ES-I3 (cell line): ENCODE results near the gene EXOSC2.

ENCODE experiments used
- H3K36me3 ChIP-seq: 2 replicates; pipeline ENCODE4 v1.6.1; 2013; ENCODE audit warnings: mild to moderate bottlenecking, low read length, control low read depth, moderate library complexity; ENCODE audit not compliant: insufficient read depth
- H3K4me1 ChIP-seq: 2 replicates; pipeline ENCODE4 v1.6.1; 2013; ENCODE audit warnings: mild to moderate bottlenecking, control low read depth, low read length; ENCODE audit not compliant: insufficient read depth
- H3K9ac ChIP-seq: 2 replicates; pipeline ENCODE4 v1.6.1; 2013; ENCODE audit warnings: low read depth, mild to moderate bottlenecking, low read length, moderate library complexity
- H3K9me3 ChIP-seq: 2 replicates; pipeline ENCODE4 v1.6.1; 2013; ENCODE audit warnings: mild to moderate bottlenecking, low read length, moderate library complexity; ENCODE audit not compliant: control insufficient read depth, insufficient read depth

Gene EXOSC2

DNA sequence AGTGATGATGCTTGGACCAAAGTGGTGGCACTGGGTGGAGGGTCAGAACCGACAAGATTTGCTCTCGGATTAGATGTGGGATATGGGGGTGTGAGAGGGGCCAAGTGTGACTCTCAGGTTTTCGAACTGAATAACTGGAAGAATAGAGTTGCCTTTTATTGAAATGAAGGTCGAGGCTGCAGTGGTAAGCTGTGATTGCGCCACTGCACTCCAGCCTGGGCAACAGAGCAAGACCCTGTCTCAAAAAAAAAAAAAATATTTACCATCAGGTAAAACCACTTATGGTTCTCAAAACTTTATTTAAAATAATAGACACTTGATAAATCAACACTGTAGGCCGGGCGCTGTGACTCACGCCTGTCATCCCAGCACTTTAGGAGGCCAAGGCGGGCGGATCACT lies 27.2 kb downstream of the EXOSC2 start:
- no peaks in the 10 kb centered on the region for H3K4me1 ChIP-seq
- H3K36me3 ChIP-seq: no peaks in the 10 kb centered on the region
- H3K9ac ChIP-seq: no peak overlapping the region
- H3K9me3 ChIP-seq: no peaks in the 10 kb centered on the region

GRCh38 chr9:130728721-130729120 lies 35.1 kb downstream of the EXOSC2 start:
- Histone ChIP-seq H3K4me1 (no peaks in the 10 kb centered on the region), H3K9me3 (no peaks in the 10 kb centered on the region), H3K9ac (no peak overlapping the region), H3K36me3 (no peaks in the 10 kb centered on the region)

DNA sequence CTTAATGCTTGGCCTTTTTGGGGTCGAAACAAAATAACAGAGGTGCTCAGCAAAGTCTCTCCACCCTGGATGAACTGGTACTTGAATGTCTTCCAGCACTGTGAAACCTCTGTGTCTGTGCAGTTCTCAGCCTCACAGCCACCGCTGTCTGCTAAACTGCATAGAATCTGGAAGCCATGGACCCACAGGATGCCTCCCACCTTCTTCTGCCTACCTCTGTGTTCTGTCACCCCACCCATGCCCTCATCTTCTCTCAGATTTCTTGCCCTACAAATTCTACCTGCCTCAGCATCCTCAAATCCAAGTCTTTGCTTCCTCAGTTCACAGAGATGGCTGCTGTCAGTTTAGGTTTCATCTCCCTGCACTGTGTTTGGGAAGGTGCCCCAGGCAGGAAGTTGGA lies 35.6 kb downstream of the EXOSC2 start:
- Histone ChIP-seq H3K36me3 (no peaks in the 10 kb centered on the region), H3K9ac (no peak overlapping the region), H3K9me3 (no peaks in the 10 kb centered on the region), H3K4me1 (no peaks in the 10 kb centered on the region)

DNA sequence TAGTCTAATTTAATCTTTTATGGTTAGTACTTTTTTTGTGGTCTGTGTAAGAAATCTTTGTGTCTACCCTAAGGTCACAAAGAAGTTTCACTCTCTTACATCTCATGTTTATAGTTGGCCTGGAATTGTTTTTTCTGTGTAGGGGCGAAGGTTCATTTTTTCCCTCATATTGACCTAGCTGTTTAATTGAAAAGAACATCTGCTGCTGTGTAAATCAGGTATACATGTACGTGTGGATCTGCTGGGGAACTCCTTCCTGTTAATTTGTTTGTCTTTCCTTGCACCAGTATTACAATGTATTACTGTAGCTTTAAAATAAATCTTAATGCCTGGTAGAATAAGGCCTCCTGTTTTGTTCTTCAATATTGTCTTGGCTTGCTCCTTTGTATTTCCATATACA lies 37.8 kb downstream of the EXOSC2 start:
- Histone ChIP-seq H3K36me3 (no peaks in the 10 kb centered on the region), H3K9me3 (no peaks in the 10 kb centered on the region)

DNA sequence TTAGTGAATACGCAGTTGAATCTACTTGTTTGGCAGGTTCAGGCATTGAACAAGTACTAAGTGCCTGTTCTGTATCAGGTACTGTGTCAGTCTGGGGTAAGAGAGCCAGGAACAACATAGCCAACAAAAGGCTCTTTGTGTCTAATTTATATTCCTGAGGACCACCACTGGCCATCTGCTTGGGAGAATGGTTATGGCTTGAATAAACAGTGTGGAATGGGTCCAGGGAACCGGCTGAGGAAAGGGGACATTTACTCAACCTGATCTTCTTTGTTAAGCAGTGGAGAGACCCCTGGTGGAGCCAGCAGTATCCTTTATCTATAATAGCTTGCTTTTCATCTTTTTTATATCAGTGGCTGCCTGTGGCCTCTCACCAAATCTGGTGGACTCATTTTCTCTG lies 38.6 kb downstream of the EXOSC2 start:
- no peaks in the 10 kb centered on the region for H3K9me3 ChIP-seq
- H3K36me3 ChIP-seq: no peaks in the 10 kb centered on the region
- H3K4me1 ChIP-seq: no peaks in the 10 kb centered on the region
- no peak overlapping the region for H3K9ac ChIP-seq

More for the DNA sequence above, 37.8 kb downstream of the EXOSC2 start:
- H3K9ac ChIP-seq: no peak overlapping the region
- H3K4me1 ChIP-seq: no peaks in the 10 kb centered on the region

DNA sequence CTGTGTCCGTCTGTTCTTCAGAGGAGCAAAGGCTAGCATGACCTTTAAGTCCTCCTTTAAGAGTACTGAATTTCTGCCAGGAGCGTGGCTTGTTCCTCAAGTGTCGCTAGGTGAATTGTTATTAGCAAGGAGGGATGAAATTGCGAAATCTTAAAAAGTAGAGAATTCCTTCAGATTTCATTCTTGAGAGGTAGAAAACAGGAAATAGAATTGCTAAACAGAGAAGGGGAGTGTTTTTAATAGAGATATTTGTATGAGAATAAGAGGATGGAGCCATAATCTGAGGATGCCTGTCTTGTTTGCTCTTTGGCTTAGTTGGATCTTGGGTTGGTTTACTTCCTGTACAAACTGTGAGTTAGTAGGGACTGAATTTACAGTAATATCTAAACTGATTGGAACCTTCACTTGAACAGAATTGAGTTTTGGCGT lies 39.2 kb downstream of the EXOSC2 start:
- H3K9ac ChIP-seq: no peak overlapping the region
- H3K36me3 ChIP-seq: no peaks in the 10 kb centered on the region
- H3K4me1 ChIP-seq: no peaks in the 10 kb centered on the region
- no peaks in the 10 kb centered on the region for H3K9me3 ChIP-seq

GRCh38 chr9:130735566-130735965 lies 42.0 kb downstream of the EXOSC2 start:
- no peaks in the 10 kb centered on the region for H3K36me3 ChIP-seq
- H3K4me1 ChIP-seq: no peaks in the 10 kb centered on the region
- H3K9ac ChIP-seq: no peak overlapping the region
- H3K9me3 ChIP-seq: no peaks in the 10 kb centered on the region

DNA sequence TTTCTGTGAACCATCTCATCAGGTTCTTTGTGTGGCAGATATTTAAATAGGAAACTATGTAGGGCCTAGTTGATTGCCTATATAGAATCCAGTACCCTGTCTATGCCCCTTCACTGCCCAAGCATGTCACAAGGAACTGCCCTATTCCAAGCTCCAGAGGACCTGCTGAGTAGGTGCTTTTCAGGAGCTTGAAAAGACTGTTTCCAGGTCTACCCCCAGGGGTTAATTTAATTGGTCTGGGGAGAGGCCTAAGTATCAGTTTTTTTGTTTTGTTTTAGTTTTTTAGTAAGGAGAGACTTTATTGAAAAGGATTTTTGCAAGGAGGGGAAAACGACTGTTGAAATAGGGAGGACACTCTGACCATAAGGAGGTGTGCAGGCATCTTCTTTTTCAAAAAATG lies 43.3 kb downstream of the EXOSC2 start:
- H3K4me1 ChIP-seq: no peaks in the 10 kb centered on the region
- no peak overlapping the region for H3K9ac ChIP-seq
- no peaks in the 10 kb centered on the region for H3K36me3 ChIP-seq
- no peaks in the 10 kb centered on the region for H3K9me3 ChIP-seq

DNA sequence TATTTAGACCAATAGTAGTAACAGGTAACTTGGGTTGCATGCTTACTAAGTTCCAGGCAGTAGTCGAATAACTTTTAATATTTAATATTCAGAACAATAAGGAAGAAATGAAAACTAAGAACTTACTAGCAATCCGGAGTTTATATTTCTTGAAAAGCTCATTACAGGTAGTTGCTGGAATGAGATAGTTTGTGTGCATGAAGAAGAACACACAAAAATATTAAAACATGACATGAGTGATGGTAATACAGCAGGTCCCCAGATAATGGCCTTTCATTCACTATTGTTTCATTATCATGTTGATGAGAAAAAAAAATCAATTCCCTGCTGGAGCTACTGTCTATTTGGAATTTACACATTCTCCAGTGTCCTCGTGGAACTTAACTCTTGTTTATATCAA lies 44.7 kb downstream of the EXOSC2 start:
- no peaks in the 10 kb centered on the region for H3K4me1 ChIP-seq
- no peaks in the 10 kb centered on the region; the same call in 1 of the 2 replicates for H3K9me3 ChIP-seq
- no peak overlapping the region for H3K9ac ChIP-seq
- no peaks in the 10 kb centered on the region for H3K36me3 ChIP-seq

DNA sequence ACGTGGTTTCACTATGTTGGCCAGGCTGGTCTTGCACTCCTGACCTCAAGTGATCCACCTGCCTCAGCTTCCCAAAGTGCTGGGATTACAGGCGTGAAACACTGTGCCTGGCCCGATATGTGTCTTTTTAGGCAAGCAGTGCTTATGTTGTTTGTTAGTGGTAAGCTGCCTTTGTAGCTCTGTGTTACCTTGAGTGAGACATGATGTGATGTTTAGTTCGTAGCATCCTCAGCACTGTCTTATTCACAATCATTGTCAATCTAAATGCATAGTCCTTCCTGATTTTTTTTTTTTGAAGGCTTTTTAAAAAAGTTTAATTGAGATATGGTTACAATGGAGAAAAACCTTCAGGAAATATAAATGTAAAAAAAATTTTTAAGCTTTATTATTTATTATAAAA lies 45.5 kb downstream of the EXOSC2 start:
- no peaks in the 10 kb centered on the region for H3K36me3 ChIP-seq
- no peaks in the 10 kb centered on the region; the same call in 1 of the 2 replicates for H3K9me3 ChIP-seq
- no peak overlapping the region for H3K9ac ChIP-seq
- H3K4me1 ChIP-seq: no peaks in the 10 kb centered on the region

DNA sequence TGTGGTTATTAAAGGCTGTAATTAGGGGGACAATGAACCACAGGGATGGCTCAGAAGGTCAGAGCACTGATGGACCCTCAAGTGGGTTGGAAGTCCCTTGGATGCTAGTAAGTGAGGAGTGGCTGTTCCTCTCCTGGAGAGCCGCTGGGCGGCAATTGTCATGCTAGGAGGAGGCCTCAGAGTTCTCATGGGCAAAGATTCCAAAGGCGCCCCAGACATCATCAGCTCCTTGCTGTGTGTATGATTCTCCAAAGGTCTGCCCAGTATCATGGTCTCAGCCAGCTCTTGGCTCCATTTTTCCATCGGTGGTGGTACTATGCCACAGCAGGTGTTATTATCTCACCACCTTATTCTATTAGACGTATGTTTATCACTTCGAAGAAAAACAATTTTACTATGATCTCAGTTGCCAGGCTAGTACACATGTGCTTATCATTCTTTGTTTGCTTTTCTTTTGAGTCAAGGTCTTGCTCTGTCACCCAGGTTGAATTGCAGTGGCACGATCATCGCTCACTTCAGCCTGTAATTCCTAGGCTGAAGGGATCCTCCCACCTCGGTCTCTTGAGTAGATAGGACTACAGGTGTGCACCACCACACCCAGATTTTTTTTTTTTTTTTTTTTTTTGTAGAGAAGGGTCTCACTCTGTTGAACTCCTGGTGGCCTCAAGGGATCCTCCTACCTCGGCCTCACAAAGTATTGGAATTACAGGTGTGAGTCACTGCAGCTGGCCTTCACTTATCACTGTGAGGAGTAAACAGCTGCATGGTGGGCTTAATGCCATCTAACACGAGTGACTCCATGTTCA lies 46.8 kb downstream of the EXOSC2 start:
- Histone ChIP-seq H3K36me3 (no peaks in the 10 kb centered on the region), H3K4me1 (no peaks in the 10 kb centered on the region), H3K9ac (no peak overlapping the region), H3K9me3 (no peaks in the 10 kb centered on the region; the same call in 1 of the 2 replicates)

DNA sequence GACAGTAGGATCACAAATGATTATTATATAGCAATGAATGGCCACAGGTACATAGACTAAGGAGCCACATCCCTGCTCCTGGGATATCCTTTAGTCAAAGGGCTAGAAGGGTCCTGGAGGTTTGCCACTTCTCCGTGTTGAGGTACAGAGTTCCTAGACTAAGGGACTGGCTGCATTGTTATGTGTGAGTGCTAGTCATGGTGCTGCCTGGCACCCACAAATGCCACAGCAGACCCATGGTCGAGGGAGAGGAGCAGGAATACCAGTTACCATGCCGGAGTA lies 47.4 kb downstream of the EXOSC2 start:
- Histone ChIP-seq H3K9ac (no peak overlapping the region), H3K4me1 (no peaks in the 10 kb centered on the region), H3K36me3 (no peaks in the 10 kb centered on the region), H3K9me3 (no peaks in the 10 kb centered on the region; the same call in 1 of the 2 replicates)

- no peak overlapping the region for H3K9ac ChIP-seq
- no peaks in the 10 kb centered on the region; the same call in 1 of the 2 replicates for H3K9me3 ChIP-seq
- no peaks in the 10 kb centered on the region for H3K4me1 ChIP-seq
- no peaks in the 10 kb centered on the region for H3K36me3 ChIP-seq
Measured at GRCh38 chr9:130741831-130742449, 48.4 kb downstream of the EXOSC2 start.

GRCh38 chr9:130743656-130744055 lies 50.1 kb downstream of the EXOSC2 start:
- Histone ChIP-seq H3K36me3 (no peaks in the 10 kb centered on the region), H3K4me1 (no peaks in the 10 kb centered on the region), H3K9ac (no peak overlapping the region), H3K9me3 (no peaks in the 10 kb centered on the region; the same call in 1 of the 2 replicates)

GRCh38 chr9:130745210-130745800 lies 51.7 kb downstream of the EXOSC2 start:
- Histone ChIP-seq H3K36me3 (no peaks in the 10 kb centered on the region), H3K9me3 (no peaks in the 10 kb centered on the region; the same call in 1 of the 2 replicates), H3K4me1 (no peaks in the 10 kb centered on the region), H3K9ac (no peak overlapping the region)
